HepG2 (cell line): ENCODE measurements around the gene MAPK12. TPM values are rescaled to one million over a fixed set of nuclear protein-coding genes. Genes with fewer than 3 reads are reported as not detected.

Source experiments
- GABPB1 ChIP-seq: IDR thresholded peaks from 2 replicates; pipeline ENCODE4 v1.6.1; 2016; ENCODE audit warnings: mild to moderate bottlenecking, missing genetic modification reagents, moderate library complexity, missing compliant biosample characterization
- HMG20B ChIP-seq: conservative IDR thresholded peaks from 2 replicates; pipeline ENCODE4 v1.6.1; 2016; ENCODE audit warnings: missing genetic modification reagents, missing compliant biosample characterization
- KMT2B ChIP-seq: IDR thresholded peaks from 2 replicates; pipeline ENCODE4 v1.6.1; 2016; ENCODE audit warnings: missing genetic modification reagents, missing compliant biosample characterization
- MAF1 ChIP-seq: sonication (generic); formaldehyde crosslinking; IDR thresholded peaks from 2 replicates; pipeline ENCODE4 v1.5.0; 2020; ENCODE audit warnings: missing genetic modification reagents, borderline replicate concordance
- PLRG1 ChIP-seq: fragments of 450-650 bp; conservative IDR thresholded peaks from 2 replicates; pipeline ENCODE4 v1.6.1; 2016
- POLR2G ChIP-seq: fragments of 200-400 bp; formaldehyde crosslinking; IDR thresholded peaks from 2 replicates; pipeline ENCODE4 v1.6.1; 2018; ENCODE audit warnings: mild to moderate bottlenecking, low read depth, low read length, moderate library complexity
- RORA ChIP-seq: sonication (generic); formaldehyde crosslinking; IDR thresholded peaks from 2 replicates; pipeline ENCODE4 v1.5.0; 2020; ENCODE audit warnings: mild to moderate bottlenecking, missing genetic modification reagents, moderate library complexity
- SSRP1 ChIP-seq: IDR thresholded peaks from 2 replicates; pipeline ENCODE4 v1.6.1; 2016; ENCODE audit warnings: control low read depth
- TARDBP ChIP-seq: sonication (generic); formaldehyde crosslinking; IDR thresholded peaks from 2 replicates; pipeline ENCODE4 v1.8.0; 2022; ENCODE audit warnings: mild to moderate bottlenecking, missing genetic modification reagents
- TBX3 ChIP-seq: fragments of 450-650 bp; IDR thresholded peaks from 2 replicates; pipeline ENCODE4 v1.6.1; 2017; ENCODE audit warnings: antibody characterized with exemption, mild to moderate bottlenecking, inconsistent platforms, borderline replicate concordance
- TSC22D2 ChIP-seq: sonication (generic); formaldehyde crosslinking; IDR thresholded peaks from 2 replicates; pipeline ENCODE4 v1.5.1; 2020; ENCODE audit warnings: missing genetic modification reagents, mild to moderate bottlenecking, borderline replicate concordance
- ZBTB3 ChIP-seq: sonication (generic); formaldehyde crosslinking; IDR thresholded peaks from 2 replicates; pipeline ENCODE4 v1.4.0; 2020; ENCODE audit warnings: low read depth, mild to moderate bottlenecking, moderate library complexity, missing genetic modification reagents, borderline replicate concordance
- ZFAT ChIP-seq: sonication (generic); formaldehyde crosslinking; conservative IDR thresholded peaks from 2 replicates; pipeline ENCODE4 v1.8.1; 2023; ENCODE audit warnings: missing genetic modification reagents, inconsistent platforms
- ZFP37 ChIP-seq: sonication (generic); formaldehyde crosslinking; IDR thresholded peaks from 2 replicates; pipeline ENCODE4 v1.4.0; 2020; ENCODE audit warnings: missing genetic modification reagents, borderline replicate concordance
- ZNF180 ChIP-seq: sonication (generic); formaldehyde crosslinking; IDR thresholded peaks from 2 replicates; pipeline ENCODE4 v1.4.0; 2020; ENCODE audit warnings: low read depth, missing genetic modification reagents, borderline replicate concordance
- ZNF335 ChIP-seq: sonication (generic); formaldehyde crosslinking; IDR thresholded peaks from 2 replicates; pipeline ENCODE4 v1.4.0; 2020; ENCODE audit warnings: missing genetic modification reagents
- ZNF34 ChIP-seq: sonication (generic); formaldehyde crosslinking; IDR thresholded peaks from 2 replicates; pipeline ENCODE4 v1.4.0; 2020; ENCODE audit warnings: mild to moderate bottlenecking, missing genetic modification reagents, borderline replicate concordance
- ZNF383 ChIP-seq: sonication (generic); formaldehyde crosslinking; IDR thresholded peaks from 2 replicates; pipeline ENCODE4 v1.4.0; 2020; ENCODE audit warnings: missing genetic modification reagents, mild to moderate bottlenecking, borderline replicate concordance
- ZNF552 ChIP-seq: sonication (generic); formaldehyde crosslinking; IDR thresholded peaks from 2 replicates; pipeline ENCODE4 v1.9.0; 2022; ENCODE audit warnings: missing genetic modification reagents, mild to moderate bottlenecking, borderline replicate concordance
- ZNF558 ChIP-seq: sonication (generic); formaldehyde crosslinking; IDR thresholded peaks from 2 replicates; pipeline ENCODE4 v1.9.0; 2022; ENCODE audit warnings: mild to moderate bottlenecking, missing genetic modification reagents, borderline replicate concordance
- ZNF773 ChIP-seq: sonication (generic); formaldehyde crosslinking; IDR thresholded peaks from 2 replicates; pipeline ENCODE4 v1.4.0; 2020; ENCODE audit warnings: missing genetic modification reagents, borderline replicate concordance
- polyA plus RNA-seq, 8 experiments: library from polyadenylated mRNA; depleted of rRNA in 3 of 8; stranded (reverse) in 7 of 8; unstranded in 1 of 8; fragments of >200 nt; fragmentation: Illumina TruSeq in 4 of 8; extraction: Trizol in 4 of 8; gene quantifications; 2 replicates each; pipeline versions ENCODE4 v1.2.1 to v1.2.3, GENCODE V29; 2011 to 2016; ENCODE audit warnings: low read depth in 4 of 8, missing spikeins in 1 of 8, mixed read lengths in 1 of 8; ENCODE audit not compliant: insufficient read depth in 1 of 8
- total RNA-seq, 5 experiments: library from RNA; depleted of rRNA; stranded (reverse); fragments of >200 nt; fragmentation: Illumina TruSeq; extraction: Trizol; gene quantifications; 2 replicates each; pipeline ENCODE4 v1.2.3, GENCODE V29; 2016; ENCODE audit warnings: low read depth in 1 of 5
- TF ChIP-seq, protein P1 (sequence below): sonication (generic); formaldehyde crosslinking; IDR thresholded peaks from 2 replicates; pipeline ENCODE4 v1.5.0; 2020; ENCODE audit warnings: missing genetic modification reagents, mild to moderate bottlenecking, borderline replicate concordance
- TF ChIP-seq, protein P2 (sequence below): sonication (generic); formaldehyde crosslinking; IDR thresholded peaks from 2 replicates; pipeline ENCODE4 v1.8.0; 2022; ENCODE audit warnings: missing genetic modification reagents, low read depth, mild to moderate bottlenecking, borderline replicate concordance
- TF ChIP-seq, protein P3 (sequence below): sonication (generic); formaldehyde crosslinking; conservative IDR thresholded peaks from 2 replicates; pipeline ENCODE4 v1.4.0; 2020; ENCODE audit warnings: missing genetic modification reagents
- TF ChIP-seq, protein P4 (sequence below): sonication (generic); formaldehyde crosslinking; IDR thresholded peaks from 2 replicates; pipeline ENCODE4 v1.4.0; 2020; ENCODE audit warnings: missing genetic modification reagents, mild to moderate bottlenecking, borderline replicate concordance

Gene MAPK12
- total and polyA plus RNA-seq, 2 of the 13 experiments (the other 11 are each of a cell fraction or from before 2014, with no cell fraction given) = 22.2 to 23.3 TPM

DNA sequence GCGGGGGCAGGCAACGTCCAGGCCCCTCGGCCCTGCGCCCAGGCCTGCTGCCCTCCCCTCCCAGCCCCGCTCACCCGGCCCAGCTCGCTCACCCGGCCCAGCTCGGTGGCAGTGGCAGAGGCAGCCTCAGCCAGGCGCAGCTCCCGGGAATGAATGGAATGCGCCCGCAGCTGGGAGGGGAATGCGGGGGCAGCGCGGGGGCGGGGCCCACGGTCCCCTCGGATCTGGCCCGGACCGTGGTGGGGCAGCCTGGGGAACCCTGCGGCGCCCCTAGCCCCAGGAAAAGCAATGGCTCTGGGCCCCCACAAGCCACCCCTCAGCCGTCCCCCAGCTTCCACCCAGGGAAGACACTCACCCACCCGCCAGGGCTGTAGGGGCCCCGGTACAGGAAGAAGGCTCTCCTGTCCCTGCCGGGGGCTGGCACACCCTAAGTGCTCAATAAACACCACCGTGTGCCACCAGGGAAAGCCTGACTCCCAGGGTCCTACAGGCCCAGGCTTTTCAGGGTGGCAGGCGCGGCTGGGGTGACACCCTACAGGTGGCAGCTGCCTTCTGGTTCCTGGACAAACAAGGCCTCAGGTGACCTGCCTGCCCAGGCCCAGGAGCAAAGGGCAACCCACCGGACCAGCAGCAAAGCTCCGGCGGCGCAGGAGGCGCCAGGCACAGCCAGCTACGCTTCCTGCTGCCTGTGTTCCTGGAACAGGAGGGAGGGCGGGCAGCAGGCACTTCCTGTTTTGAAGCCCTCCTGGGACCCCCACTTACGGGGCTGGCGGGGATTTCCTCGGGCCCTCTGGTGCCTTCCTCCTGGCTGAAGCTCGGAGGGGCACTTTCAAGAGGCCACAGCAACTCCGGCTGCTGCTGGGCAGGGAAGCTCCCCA lies 32.2 kb upstream of the MAPK12 start (continued):
- TF ChIP-seq, protein P1, sequence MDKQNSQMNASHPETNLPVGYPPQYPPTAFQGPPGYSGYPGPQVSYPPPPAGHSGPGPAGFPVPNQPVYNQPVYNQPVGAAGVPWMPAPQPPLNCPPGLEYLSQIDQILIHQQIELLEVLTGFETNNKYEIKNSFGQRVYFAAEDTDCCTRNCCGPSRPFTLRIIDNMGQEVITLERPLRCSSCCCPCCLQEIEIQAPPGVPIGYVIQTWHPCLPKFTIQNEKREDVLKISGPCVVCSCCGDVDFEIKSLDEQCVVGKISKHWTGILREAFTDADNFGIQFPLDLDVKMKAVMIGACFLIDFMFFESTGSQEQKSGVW = no peak
- TF ChIP-seq RORA (no peak), ZNF558 (CRISPR knock-in tag) (no peak; the same call in 1 of the 2 replicates), MAF1 (no peak), ZBTB3 (no peak), ZNF180 (CRISPR knock-in tag) (peak; percentile 61; the same call in 1 of the 2 replicates), SSRP1 (CRISPR knock-in tag) (no peak), ZNF383 (CRISPR knock-in tag) (0 out of 2 replicates have a peak, but pooled peaks have one; percentile 30), ZNF552 (0 out of 2 replicates have a peak, but pooled peaks have one; percentile 19), ZFAT (CRISPR knock-in tag) (no peak), HMG20B (CRISPR knock-in tag) (peak; percentile 26; the same call in 1 of the 2 replicates), ZNF335 (CRISPR knock-in tag) (peak; percentile 78; the same call in 1 of the 2 replicates), ZNF34 (CRISPR knock-in tag) (no peak), TBX3 (peak; percentile 69; the same call in 1 of the 2 replicates), PLRG1 (no peak), POLR2G (peak; percentile 76), TARDBP (CRISPR knock-in tag) (peak; percentile 90), TSC22D2 (CRISPR knock-in tag) (no peak), GABPB1 (CRISPR knock-in tag) (peak; percentile 86), ZFP37 (CRISPR knock-in tag) (no peak), ZNF773 (CRISPR knock-in tag) (no peak), KMT2B (CRISPR knock-in tag) (peak; percentile 70)
- TF ChIP-seq, protein P2, sequence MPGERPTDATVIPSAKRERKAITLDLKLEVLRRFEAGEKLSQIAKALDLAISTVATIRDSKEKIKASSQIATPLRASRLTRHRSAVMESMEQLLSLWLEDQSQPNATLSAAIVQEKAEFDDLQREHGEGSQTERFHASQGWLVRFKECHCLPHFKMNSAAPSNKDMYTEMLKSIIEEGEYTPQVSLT (CRISPR knock-in tag) = no peak
- TF ChIP-seq, protein P3, sequence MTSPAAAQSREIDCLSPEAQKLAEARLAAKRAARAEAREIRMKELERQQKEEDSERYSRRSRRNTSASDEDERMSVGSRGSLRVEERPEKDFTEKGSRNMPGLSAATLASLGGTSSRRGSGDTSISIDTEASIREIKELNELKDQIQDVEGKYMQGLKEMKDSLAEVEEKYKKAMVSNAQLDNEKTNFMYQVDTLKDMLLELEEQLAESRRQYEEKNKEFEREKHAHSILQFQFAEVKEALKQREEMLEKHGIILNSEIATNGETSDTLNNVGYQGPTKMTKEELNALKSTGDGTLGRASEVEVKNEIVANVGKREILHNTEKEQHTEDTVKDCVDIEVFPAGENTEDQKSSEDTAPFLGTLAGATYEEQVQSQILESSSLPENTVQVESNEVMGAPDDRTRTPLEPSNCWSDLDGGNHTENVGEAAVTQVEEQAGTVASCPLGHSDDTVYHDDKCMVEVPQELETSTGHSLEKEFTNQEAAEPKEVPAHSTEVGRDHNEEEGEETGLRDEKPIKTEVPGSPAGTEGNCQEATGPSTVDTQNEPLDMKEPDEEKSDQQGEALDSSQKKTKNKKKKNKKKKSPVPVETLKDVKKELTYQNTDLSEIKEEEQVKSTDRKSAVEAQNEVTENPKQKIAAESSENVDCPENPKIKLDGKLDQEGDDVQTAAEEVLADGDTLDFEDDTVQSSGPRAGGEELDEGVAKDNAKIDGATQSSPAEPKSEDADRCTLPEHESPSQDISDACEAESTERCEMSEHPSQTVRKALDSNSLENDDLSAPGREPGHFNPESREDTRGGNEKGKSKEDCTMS (CRISPR knock-in tag) = no peak
- TF ChIP-seq, protein P4, sequence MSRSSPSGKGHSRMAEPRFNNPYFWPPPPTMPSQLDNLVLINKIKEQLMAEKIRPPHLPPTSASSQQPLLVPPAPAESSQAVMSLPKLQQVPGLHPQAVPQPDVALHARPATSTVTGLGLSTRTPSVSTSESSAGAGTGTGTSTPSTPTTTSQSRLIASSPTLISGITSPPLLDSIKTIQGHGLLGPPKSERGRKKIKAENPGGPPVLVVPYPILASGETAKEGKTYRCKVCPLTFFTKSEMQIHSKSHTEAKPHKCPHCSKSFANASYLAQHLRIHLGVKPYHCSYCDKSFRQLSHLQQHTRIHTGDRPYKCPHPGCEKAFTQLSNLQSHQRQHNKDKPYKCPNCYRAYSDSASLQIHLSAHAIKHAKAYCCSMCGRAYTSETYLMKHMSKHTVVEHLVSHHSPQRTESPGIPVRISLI (CRISPR knock-in tag) = peak; percentile 59
